NCI-H1930 (cell line): ENCODE data around the gene EBF3.

Experiments used
- DNase-seq, 2 experiments: peaks; one replicate each; lab custom pipeline; 2025; lab: John Stamatoyannopoulos, UW

The EBF3 gene

GRCh38 chr10:129911451-129912165 is 52.5 kb downstream of the EBF3 start:
- no peak for DNase-seq

GRCh38 chr10:129910861-129911260 is 53.2 kb downstream of the EBF3 start:
- DNase-seq: no peak

GRCh38 chr10:129909531-129910256 is 54.4 kb downstream of the EBF3 start:
- no peak for DNase-seq

GRCh38 chr10:129909080-129909479 is 55.0 kb downstream of the EBF3 start:
- no peak for DNase-seq

GRCh38 chr10:129908406-129908805 is 55.7 kb downstream of the EBF3 start:
- no peak for DNase-seq

- DNase-seq: no peak
Measured at GRCh38 chr10:129905553-129905952, 58.5 kb downstream of the EBF3 start.

- no peak for DNase-seq
Measured at GRCh38 chr10:129904323-129904722, 59.8 kb downstream of the EBF3 start.

- DNase-seq: no peak
Measured at GRCh38 chr10:129901389-129902006, 62.6 kb downstream of the EBF3 start.

GRCh38 chr10:129900825-129901224 is 63.2 kb downstream of the EBF3 start:
- no peak for DNase-seq

- DNase-seq: no peak
Measured at GRCh38 chr10:129899276-129900130, 64.6 kb downstream of the EBF3 start.

- no peak for DNase-seq
Measured at GRCh38 chr10:129898706-129899268, 65.3 kb downstream of the EBF3 start.

GRCh38 chr10:129897871-129898626 is 66.0 kb downstream of the EBF3 start:
- DNase-seq: no peak

GRCh38 chr10:129896860-129897200 is 67.2 kb downstream of the EBF3 start:
- DNase-seq: no peak

GRCh38 chr10:129896136-129896859 is 67.8 kb downstream of the EBF3 start:
- DNase-seq: no peak

GRCh38 chr10:129895811-129896135 is 68.3 kb downstream of the EBF3 start:
- no peak for DNase-seq

- no peak for DNase-seq
Measured at GRCh38 chr10:129894698-129895097, 69.4 kb downstream of the EBF3 start.

- no peak for DNase-seq
Measured at GRCh38 chr10:129893104-129894089, 70.7 kb downstream of the EBF3 start.

GRCh38 chr10:129892548-129893052 is 71.5 kb downstream of the EBF3 start:
- no peak for DNase-seq

- no peak for DNase-seq
Measured at GRCh38 chr10:129891806-129892205, 72.3 kb downstream of the EBF3 start.
